Stimulated activated CD8-positive, alpha-beta memory T cell treated with anti-CD3 and anti-CD28 coated beads, Interleukin-4, amount 100 ng/mL, for 4 hours (primary cell): ENCODE results near the gene USP48.
"Not testable (repeated sequence)": the region's sequence is repeated elsewhere in the genome, so short reads cannot be mapped to it uniquely, and the experiment has no call there.

Experiments used
- DNase-seq, 2 donors: peaks; one replicate each; pipeline ENCODE4 v3.0.0-alpha.2; 2020; ENCODE audit warnings: low read depth in 2 of 2, low spot score in 1 of 2

The USP48 gene

GRCh38 chr1:21703318-21703963 lies 79.5 kb downstream of the USP48 start:
- no peak for DNase-seq

- DNase-seq = no peak
Observed at GRCh38 chr1:21702780-21703179, 80.2 kb downstream of the USP48 start.

DNA sequence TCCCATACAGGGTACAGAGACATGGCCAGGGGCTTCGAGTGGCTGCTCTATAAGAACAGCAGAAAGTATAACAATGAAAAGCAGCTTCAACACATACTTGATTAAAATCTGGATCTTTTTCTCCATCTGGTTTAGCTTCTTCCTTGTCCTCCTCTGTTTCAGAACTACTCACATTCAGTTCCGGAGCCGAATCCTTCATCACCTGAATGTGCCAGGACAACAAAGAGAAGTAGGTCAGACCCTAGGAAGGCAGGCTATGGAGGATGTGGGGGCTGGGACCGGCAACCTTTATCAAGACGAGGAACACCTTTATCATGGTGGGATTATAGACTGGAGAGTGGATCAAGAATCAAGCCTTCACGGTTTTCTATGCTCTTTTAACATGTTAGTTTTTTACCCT lies 81.5 kb downstream of the USP48 start:
- no peak for DNase-seq

- DNase-seq = no peak
Observed at GRCh38 chr1:21700094-21700493, 82.9 kb downstream of the USP48 start.

GRCh38 chr1:21696931-21697330 lies 86.0 kb downstream of the USP48 start:
- DNase-seq = no peak

- no peak for DNase-seq
Observed at GRCh38 chr1:21693732-21694131, 89.2 kb downstream of the USP48 start.

GRCh38 chr1:21691739-21692138 lies 91.2 kb downstream of the USP48 start:
- no peak for DNase-seq

GRCh38 chr1:21689661-21690372 lies 93.1 kb downstream of the USP48 start:
- no peak for DNase-seq

- DNase-seq = no peak
Observed at GRCh38 chr1:21687081-21687529, 95.8 kb downstream of the USP48 start.

- DNase-seq = no peak
Observed at GRCh38 chr1:21685946-21686678, 96.8 kb downstream of the USP48 start.

- DNase-seq = no peak
Observed at GRCh38 chr1:21681426-21681825, 101.5 kb downstream of the USP48 start.

DNA sequence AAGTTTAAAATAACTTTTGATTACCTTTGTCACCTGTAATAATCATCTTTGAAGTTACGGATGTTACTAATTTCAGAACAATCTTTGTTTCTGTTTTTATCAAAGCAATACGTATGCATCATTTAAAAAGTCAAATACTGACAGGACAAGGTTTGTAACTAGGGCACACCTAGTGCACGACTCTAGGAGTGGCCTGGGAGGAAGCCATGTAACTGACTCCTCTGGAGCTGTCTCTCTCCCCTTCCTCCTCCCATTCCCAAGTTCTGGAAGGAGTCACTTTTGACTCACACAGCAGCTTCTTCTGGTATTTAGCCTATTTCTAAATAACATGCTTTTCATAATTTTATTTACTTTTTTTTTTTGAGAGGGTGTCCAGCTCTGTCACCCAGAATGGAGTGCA lies 102.0 kb downstream of the USP48 start:
- no peak for DNase-seq

GRCh38 chr1:21680381-21680780 lies 102.6 kb downstream of the USP48 start:
- DNase-seq = no peak

DNA sequence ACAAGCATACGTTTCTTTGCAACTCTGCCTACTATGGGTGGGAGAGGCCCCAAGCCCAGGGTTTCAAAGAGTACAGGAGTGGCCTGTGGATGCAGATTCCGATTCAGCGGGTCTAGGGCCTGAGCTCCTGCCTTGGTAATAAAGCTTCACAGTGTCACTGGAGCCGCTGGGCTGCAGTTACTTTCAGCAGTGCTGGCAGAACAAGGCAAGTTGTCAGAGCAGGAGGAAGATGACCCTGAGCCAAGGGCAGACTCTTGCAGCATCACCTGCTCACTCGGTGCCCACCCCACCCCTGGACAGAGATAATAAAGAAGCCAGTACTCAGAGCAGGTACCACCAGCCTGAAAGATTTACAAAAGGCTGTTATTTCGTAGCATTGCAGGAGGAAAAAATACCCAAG lies 105.8 kb downstream of the USP48 start:
- no peak for DNase-seq

DNA sequence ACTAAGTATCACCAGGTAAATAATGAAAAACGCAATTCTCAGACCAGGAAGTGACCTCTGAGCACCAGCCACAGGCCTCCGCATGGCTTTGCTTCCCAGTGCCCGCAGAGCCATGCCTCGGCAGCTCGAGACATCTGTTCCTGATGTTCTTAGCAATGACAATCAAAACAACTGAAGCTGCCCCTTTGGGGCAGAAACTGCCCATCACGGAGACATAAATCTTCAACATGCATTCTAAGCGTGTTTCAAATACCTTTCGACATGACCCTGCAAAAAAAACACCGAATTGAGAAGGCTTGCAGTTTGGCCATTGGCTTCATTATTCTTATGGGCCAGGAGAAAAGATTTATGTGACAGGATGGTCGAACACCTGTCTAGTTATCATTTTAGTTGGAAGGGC lies 108.0 kb downstream of the USP48 start:
- DNase-seq = no peak

DNA sequence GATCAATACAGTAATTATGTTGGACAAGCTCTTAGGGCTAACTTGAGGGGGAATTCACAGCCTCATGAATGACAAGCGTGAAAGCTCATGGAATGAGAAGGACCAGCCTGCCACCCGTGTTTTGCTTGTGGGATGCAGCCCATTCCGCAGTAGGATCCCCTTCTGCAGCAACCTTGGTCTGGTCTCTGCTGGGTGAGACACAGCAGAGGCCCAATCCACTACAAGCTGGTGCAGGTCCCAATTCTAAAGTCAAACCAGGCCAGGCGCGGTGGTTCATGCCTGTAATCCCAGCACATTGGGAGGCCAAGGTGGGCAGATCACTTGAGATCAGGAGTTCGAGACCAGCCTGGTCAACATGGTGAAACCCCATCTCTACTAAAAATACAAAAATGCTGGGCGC lies 109.1 kb downstream of the USP48 start:
- not testable (repeated sequence) for DNase-seq

- no peak for DNase-seq
Observed at GRCh38 chr1:21673277-21673780, 109.6 kb downstream of the USP48 start.

DNA sequence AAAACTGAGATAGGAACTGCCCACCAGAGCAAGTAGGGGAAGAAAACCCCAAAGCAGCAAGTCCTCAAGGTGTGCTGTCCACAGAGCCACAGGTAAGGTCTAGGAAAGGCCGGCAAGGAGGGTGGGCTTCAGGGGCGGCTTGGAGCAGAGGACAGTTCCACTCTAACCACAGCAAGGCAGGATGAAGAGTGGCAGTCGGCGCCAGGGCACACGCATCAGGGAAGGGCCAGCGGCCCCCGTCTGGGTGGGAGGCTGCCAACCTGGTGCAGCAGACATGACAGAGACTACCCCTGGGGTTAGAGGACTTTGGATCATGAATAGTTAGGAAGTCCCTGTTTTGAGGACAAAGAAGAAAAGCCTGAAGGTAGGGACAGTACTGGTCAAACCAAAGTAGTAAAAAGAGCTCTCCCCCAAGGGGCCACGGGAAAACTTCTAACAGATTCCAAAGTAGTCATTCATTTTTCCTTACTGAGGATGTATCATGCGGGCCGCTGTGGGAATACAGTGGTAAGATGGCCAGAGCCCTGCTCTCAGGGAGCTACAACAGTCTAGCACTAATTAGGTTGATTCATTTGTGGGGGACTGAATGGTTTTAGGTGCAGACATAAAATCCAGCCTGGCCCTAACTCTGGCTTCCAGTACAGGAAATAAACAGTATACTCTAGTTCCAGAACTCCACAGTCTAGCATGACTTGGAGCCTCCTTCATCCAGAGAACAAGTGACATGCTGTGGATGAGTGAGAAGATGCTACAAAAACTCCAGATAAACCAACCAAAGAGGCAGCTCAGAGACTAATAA lies 110.3 kb downstream of the USP48 start:
- no peak for DNase-seq

- DNase-seq = no peak
Observed at GRCh38 chr1:21671915-21672314, 111.0 kb downstream of the USP48 start.

DNA sequence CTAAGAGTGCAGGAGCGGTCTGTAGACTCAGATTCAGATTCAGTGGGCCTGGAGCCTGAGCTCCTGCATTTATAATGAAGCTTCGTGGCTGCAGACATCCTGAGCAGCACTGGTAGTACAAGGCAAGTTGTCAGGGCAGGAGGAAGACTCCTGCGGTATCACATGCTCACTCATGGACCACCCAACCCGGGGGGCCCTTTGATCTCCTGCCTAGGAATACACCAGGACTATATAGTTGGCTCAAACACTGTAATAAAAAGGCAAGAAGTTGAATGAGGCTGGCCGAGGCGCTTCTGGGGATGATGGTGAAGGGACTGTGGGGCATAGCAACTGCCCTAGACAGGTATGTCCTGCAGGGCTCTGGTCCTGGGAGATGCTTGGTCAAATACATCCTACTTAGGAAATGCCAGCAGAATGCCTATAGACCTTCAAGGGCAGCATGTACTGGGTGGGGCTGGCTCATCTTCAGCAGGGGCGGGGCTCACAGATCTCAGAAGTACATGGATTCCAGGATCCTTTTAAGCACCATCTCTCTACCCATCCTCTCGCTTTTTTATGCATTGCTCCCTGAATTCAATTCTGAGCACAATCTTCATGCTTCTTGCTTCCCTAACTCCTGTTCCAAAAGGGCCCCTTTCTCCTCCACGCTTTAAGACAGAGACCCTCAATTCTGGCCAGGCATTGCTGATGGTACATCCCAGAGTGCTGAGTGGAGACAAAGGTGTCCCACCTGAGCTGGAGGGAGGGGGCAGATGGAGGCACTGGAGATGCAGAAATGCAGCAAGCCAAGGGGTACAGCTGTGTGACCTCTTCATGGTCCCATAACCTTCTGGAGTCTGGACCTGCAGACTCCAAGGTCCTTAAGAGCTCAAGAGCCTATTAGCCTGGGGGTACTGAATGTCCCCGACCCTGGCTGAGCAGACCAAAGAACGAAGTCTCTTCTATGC lies 111.7 kb downstream of the USP48 start:
- no peak for DNase-seq
